Left ventricle myocardium inferior (tissue), 1 donor: ENCODE data around the gene REEP3. TPM values are rescaled to one million over a fixed set of nuclear protein-coding genes. Genes with fewer than 3 reads are reported as not detected.
"Not testable (repeated sequence)": the region's sequence is repeated elsewhere in the genome, so short reads cannot be mapped to it uniquely, and the experiment has no call there.

Experiments
- DNase-seq: peaks from one replicate; pipeline ENCODE4 v3.0.0-alpha.2; 2020
- H3K27ac ChIP-seq: fragments of 200-600 bp; replicated peaks from 2 replicates; pipeline ENCODE4 v1.8.0; 2021
- H3K27me3 ChIP-seq: fragments of 200-600 bp; 2 replicates; pipeline ENCODE4 v1.8.0; 2021; ENCODE audit warnings: low read depth
- H3K36me3 ChIP-seq: fragments of 200-600 bp; 2 replicates; pipeline ENCODE4 v1.8.0; 2021
- H3K4me1 ChIP-seq: fragments of 200-600 bp; 2 replicates; pipeline ENCODE4 v1.8.0; 2021
- H3K4me3 ChIP-seq: fragments of 200-600 bp; 2 replicates; pipeline ENCODE4 v1.8.0; 2021; ENCODE audit warnings: mild to moderate bottlenecking, moderate library complexity
- H3K9me3 ChIP-seq: fragments of 200-600 bp; replicated peaks from 2 replicates; pipeline ENCODE4 v1.8.0; 2021
- intact Hi-C: fragments of 100-400 bp; cut with micrococcal nuclease; formaldehyde crosslinking; loops from one replicate; pipeline ENCODE4 v1.11.0; 2022
- total RNA-seq: library from RNA; stranded (reverse); fragmentation: NEBNext Ultra II Directional; extraction: Animal tissue kit (Norgen Biotek cat#: 25700); gene quantifications from one replicate; pipeline ENCODE4 v1.2.1, GENCODE V29; 2021
- TF ChIP-seq, protein P1 (sequence below): fragments of 200-600 bp; IDR thresholded peaks from 2 replicates; pipeline ENCODE4 v1.8.0; 2021; ENCODE audit warnings: antibody characterized with exemption, mild to moderate bottlenecking, borderline replicate concordance
- donor health status: DM: no; HTN: yes; CAD: no; lungs with severe emphysema.

REEP3 gene
- total RNA-seq, 1 donor from 2014 or later = 18.2 TPM

DNA sequence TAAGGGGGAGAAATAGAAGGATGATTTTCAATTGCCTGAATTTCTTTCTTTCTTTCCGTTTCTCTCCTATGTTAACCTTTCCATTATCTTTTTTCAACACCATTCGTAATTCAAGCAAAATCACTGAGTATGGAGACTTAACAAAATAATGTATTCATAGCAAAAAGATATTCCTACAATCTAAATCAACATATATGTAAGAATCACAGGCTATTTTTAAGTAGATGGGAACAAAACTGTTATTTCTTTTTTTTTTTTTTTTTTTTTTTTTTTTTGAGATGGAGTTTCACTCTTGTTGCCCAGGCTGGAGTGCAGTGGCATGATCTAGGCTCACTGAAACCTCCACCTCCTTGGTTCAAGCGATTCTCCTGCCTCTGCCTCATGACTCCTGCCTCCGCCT is 28.2 kb upstream of the REEP3 start:
- no peaks in the 10 kb centered on the region for H3K36me3 ChIP-seq
- no peaks in the 10 kb centered on the region for H3K9me3 ChIP-seq
- H3K27ac ChIP-seq = peak overlapping the region; percentile 72
- intact Hi-C loops = no loop called here
- H3K4me1 ChIP-seq = peaks cover 39% of the 10 kb centered on the region
- no peak for DNase-seq
- no peak overlapping the region for H3K4me3 ChIP-seq
- no peaks in the 10 kb centered on the region for H3K27me3 ChIP-seq
- TF ChIP-seq, protein P1, sequence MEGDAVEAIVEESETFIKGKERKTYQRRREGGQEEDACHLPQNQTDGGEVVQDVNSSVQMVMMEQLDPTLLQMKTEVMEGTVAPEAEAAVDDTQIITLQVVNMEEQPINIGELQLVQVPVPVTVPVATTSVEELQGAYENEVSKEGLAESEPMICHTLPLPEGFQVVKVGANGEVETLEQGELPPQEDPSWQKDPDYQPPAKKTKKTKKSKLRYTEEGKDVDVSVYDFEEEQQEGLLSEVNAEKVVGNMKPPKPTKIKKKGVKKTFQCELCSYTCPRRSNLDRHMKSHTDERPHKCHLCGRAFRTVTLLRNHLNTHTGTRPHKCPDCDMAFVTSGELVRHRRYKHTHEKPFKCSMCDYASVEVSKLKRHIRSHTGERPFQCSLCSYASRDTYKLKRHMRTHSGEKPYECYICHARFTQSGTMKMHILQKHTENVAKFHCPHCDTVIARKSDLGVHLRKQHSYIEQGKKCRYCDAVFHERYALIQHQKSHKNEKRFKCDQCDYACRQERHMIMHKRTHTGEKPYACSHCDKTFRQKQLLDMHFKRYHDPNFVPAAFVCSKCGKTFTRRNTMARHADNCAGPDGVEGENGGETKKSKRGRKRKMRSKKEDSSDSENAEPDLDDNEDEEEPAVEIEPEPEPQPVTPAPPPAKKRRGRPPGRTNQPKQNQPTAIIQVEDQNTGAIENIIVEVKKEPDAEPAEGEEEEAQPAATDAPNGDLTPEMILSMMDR = no peak

DNA sequence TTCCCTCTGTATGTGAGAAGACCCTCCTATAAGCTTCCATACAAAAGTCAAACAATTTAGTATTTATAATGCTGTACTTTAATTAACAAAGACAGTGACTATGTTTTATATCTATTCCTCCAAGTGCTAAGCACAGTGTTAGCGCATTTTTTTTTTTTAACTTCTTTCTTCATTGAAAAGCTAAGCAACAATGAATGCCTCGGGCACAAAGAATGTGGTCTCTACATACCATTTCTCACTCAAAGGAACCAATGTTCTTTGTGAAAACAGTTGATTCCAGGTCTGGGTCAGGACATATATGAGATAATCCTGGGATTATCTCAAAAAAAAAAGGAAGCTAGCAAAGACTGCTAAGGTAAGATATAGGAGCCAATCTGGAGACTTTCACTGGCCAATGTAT is 26.2 kb upstream of the REEP3 start:
- H3K4me1 ChIP-seq = peaks cover 39% of the 10 kb centered on the region
- intact Hi-C loops = no loop called here
- H3K4me3 ChIP-seq = no peak overlapping the region
- no peaks in the 10 kb centered on the region for H3K9me3 ChIP-seq
- no peak for DNase-seq
- no peaks in the 10 kb centered on the region for H3K27me3 ChIP-seq
- no peaks in the 10 kb centered on the region for H3K36me3 ChIP-seq
- no peak overlapping the region for H3K27ac ChIP-seq
- TF ChIP-seq, protein P1 = no peak

DNA sequence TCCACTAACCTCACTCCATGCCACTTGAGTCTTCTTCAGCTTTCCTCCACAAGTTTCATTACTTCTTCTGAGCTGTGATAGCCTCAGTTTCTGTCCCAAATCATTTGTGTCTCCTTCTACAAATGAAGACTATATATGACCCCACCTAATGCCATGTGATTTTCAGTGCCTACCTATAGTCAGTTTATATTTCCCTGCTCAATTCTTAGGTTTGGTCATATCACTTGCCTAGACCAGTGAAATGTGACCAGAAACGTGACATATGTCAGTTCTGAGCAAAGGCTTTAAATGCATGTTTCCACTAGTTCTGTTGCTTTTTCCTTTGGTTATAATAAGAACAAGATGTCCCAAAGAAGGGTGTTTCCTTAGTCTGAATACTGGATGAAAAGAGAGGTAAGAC is 24.6 kb upstream of the REEP3 start:
- Histone ChIP-seq H3K9me3 (no peaks in the 10 kb centered on the region), H3K36me3 (no peaks in the 10 kb centered on the region), H3K4me3 (no peak overlapping the region), H3K4me1 (peaks cover 34% of the 10 kb centered on the region), H3K27me3 (no peaks in the 10 kb centered on the region), H3K27ac (no peak overlapping the region)
- intact Hi-C loops = no loop called here
- DNase-seq = no peak
- TF ChIP-seq, protein P1 = no peak

DNA sequence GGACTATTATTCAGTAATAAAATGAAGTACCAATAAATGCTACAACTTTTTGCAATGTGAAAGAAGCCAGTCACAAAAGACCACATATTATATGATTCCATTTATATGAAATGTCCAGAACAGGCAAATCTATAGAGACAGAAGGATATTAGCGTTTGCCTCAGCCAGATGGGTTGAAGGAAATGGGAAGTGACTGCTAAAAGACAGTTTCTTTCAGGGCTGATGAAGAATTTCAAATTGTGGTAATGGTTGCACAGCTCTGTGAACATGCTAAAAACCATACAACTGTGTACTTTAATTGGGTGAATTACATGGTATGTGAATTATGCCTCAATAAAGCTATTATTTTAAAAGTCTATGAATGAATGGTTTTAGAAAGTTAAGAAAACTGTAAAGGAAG is 23.9 kb upstream of the REEP3 start:
- Histone ChIP-seq H3K27me3 (no peaks in the 10 kb centered on the region), H3K36me3 (no peaks in the 10 kb centered on the region), H3K4me3 (no peak overlapping the region), H3K27ac (no peak overlapping the region), H3K9me3 (no peaks in the 10 kb centered on the region), H3K4me1 (peaks cover 27% of the 10 kb centered on the region)
- TF ChIP-seq, protein P1 = no peak
- intact Hi-C loops = no loop called here
- no peak for DNase-seq

DNA sequence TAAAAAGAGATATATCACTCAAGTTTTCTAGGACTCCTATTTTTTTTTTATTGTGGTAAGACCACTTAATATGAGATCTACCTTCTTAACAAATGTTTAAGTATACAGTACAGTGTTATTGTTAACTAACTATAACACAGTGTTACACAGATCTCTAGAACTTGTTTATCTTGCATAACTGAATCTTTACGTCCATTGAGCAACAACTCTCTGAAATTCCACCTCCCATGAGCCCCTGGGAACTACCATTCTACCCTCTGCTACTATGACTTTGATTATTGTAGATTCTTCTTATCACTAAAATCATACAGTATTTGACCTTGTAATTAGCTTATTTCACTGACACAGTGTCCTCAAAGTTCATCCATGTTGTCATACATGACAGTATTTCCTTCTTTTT is 22.5 kb upstream of the REEP3 start:
- Histone ChIP-seq H3K9me3 (no peaks in the 10 kb centered on the region), H3K27ac (no peak overlapping the region), H3K4me3 (no peak overlapping the region), H3K27me3 (no peaks in the 10 kb centered on the region), H3K36me3 (no peaks in the 10 kb centered on the region), H3K4me1 (peaks cover 21% of the 10 kb centered on the region)
- no peak for DNase-seq
- TF ChIP-seq, protein P1 = no peak
- intact Hi-C loops = no loop called here

DNA sequence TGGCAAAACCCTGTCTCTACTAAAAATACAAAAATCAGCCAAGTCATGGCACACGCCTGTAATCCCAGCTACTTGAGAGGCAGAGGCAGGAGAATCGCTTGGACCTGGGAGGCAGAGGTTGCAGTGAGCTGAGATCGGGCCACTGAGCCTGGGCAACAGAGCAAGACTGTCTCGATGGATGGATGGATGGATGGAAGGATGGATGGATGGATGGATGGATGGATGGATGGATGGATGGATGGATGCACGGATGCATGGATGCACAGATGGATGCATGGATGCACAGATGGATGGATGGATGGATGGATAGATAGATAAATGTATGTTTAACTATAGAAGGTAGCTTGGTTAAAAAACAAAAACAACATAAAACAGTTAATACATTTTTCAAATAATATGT is 20.6 kb upstream of the REEP3 start:
- H3K27ac ChIP-seq, H3K27me3 ChIP-seq, H3K4me3 ChIP-seq, DNase-seq, H3K9me3 ChIP-seq, intact Hi-C loops, H3K36me3 ChIP-seq: not testable (repeated sequence)
- H3K4me1 ChIP-seq = peaks cover 39% of the 10 kb centered on the region
